ENCODE results near the gene TEPSIN. TPM values are rescaled to one million over a fixed set of nuclear protein-coding genes. Genes with fewer than 3 reads are reported as not detected.

TEPSIN gene
- total and polyA plus RNA-seq, 2 donors (not counting 1 experiment from before 2014, with no cell fraction given): 5.6 to 11.2 TPM

DNA sequence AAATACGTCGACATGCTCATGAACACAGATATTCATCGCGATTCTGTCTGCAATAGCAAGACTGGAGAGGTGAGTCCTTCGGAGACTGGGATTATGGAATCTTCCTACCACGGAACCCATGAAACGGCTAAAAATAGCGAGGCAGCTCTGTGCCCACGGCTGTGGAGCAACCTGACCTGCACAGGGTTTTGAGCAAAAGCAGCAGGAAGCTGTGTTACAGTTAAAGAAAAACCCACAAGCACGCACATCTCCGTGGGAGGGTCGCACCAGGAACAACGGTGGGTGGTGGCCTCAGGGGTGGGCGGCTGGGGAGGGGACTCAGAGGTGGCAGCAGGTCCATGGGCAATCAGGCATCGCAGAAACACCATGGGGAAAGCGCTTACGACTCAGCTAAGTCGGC, 31.4 kb upstream of the TEPSIN start:
- Histone ChIP-seq H4K20me1 (ENCODE audit: control insufficient read depth, extremely low read depth, insufficient read depth, low read length) (no peaks in the 10 kb centered on the region), H3K79me2 (ENCODE audit: control insufficient read depth, insufficient read depth, low read length) (no peaks in the 10 kb centered on the region), H2AFZ (ENCODE audit: low read length) (no peak overlapping the region), H3K4me3 (replicated peaks in 1 of 4; ENCODE audit: control extremely low read depth in 1 of 4, insufficient read depth in 1 of 4, low read depth in 3 of 4, low read length in 4 of 4) (no peak overlapping the region), H3K4me2 (ENCODE audit: extremely low read depth, insufficient read depth, low read length) (no peak overlapping the region), H3K4me1 (ENCODE audit: control insufficient read depth, extremely low read depth, insufficient read depth, low read length) (no peaks in the 10 kb centered on the region), H3K27ac (ENCODE audit: insufficient read depth, low read length) (no peak overlapping the region), H3K9ac (ENCODE audit: insufficient read depth, low read length) (no peak overlapping the region), H3K27me3 (ENCODE audit: control insufficient read depth, insufficient read depth, low read length) (no peaks in the 10 kb centered on the region), H3K36me3 (ENCODE audit: control insufficient read depth, insufficient read depth, low read length) (peaks cover 13% of the 10 kb centered on the region), H3K9me3 (ENCODE audit: control insufficient read depth, insufficient read depth, low read depth, low read length) (no peaks in the 10 kb centered on the region)
- no peak for DNase-seq (ENCODE audit: low read depth in 2 of 2)
- TF ChIP-seq, protein P1, sequence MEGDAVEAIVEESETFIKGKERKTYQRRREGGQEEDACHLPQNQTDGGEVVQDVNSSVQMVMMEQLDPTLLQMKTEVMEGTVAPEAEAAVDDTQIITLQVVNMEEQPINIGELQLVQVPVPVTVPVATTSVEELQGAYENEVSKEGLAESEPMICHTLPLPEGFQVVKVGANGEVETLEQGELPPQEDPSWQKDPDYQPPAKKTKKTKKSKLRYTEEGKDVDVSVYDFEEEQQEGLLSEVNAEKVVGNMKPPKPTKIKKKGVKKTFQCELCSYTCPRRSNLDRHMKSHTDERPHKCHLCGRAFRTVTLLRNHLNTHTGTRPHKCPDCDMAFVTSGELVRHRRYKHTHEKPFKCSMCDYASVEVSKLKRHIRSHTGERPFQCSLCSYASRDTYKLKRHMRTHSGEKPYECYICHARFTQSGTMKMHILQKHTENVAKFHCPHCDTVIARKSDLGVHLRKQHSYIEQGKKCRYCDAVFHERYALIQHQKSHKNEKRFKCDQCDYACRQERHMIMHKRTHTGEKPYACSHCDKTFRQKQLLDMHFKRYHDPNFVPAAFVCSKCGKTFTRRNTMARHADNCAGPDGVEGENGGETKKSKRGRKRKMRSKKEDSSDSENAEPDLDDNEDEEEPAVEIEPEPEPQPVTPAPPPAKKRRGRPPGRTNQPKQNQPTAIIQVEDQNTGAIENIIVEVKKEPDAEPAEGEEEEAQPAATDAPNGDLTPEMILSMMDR (conservative IDR thresholded peaks at IDR 0.05 in 1 of 2, IDR thresholded peaks at IDR 0.05 in 1 of 2; ENCODE audit: low read depth in 1 of 2, low read length in 2 of 2): no peak
- TF ChIP-seq EZH2 (IDR thresholded peaks at IDR 0.05; ENCODE audit: low read length, missing control alignments): no peak

DNA sequence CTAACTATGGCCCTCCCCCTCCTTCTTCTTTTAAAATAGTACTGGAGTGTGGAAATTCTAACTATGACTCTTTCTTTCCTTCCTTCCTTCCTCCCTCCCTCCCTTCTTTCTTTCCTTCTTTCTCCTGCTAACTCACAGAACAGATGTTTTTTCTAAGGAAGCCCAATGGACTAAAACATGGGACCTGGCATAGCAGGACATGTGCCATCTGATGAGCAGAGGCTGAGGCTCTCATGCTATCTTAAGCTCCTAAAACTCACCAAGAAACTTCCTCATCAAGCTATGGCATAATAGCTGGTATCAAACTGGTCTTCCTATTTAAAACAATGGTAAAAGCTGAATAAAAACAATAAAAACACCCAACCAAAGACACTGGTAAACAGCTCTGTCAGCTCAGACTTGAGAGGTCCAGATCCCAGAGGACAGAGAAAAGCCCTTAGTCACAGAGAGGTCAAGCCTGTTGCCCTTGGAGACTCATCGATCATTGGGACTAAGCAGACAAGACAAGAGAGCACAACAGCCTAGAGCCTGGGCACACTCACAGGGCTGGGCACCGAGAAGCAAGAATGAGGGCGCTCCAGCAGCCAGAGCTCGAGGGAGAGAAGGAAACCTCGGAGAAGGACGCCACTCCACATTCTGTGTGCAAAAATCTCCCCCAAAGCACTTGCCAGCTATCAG, 28.7 kb upstream of the TEPSIN start:
- no peaks in the 10 kb centered on the region for H3K9me3 ChIP-seq (ENCODE audit: control insufficient read depth, insufficient read depth, low read depth, low read length)
- TF ChIP-seq EZH2 (IDR thresholded peaks at IDR 0.05; ENCODE audit: low read length, missing control alignments): no peak
- TF ChIP-seq, protein P1 (conservative IDR thresholded peaks at IDR 0.05 in 1 of 2, IDR thresholded peaks at IDR 0.05 in 1 of 2; ENCODE audit: low read depth in 1 of 2, low read length in 2 of 2): no peak
- H2AFZ ChIP-seq (ENCODE audit: low read length): no peak overlapping the region
- no peak overlapping the region for H3K4me3 ChIP-seq (replicated peaks in 1 of 4; ENCODE audit: control extremely low read depth in 1 of 4, insufficient read depth in 1 of 4, low read depth in 3 of 4, low read length in 4 of 4)
- no peak overlapping the region for H3K9ac ChIP-seq (ENCODE audit: insufficient read depth, low read length)
- no peaks in the 10 kb centered on the region for H3K27me3 ChIP-seq (ENCODE audit: control insufficient read depth, insufficient read depth, low read length)
- H3K79me2 ChIP-seq (ENCODE audit: control insufficient read depth, insufficient read depth, low read length): no peaks in the 10 kb centered on the region
- peaks cover 14% of the 10 kb centered on the region for H3K36me3 ChIP-seq (ENCODE audit: control insufficient read depth, insufficient read depth, low read length)
- H3K27ac ChIP-seq (ENCODE audit: insufficient read depth, low read length): no peak overlapping the region
- H3K4me2 ChIP-seq (ENCODE audit: extremely low read depth, insufficient read depth, low read length): no peak overlapping the region
- DNase-seq (ENCODE audit: low read depth in 2 of 2): no peak
- H4K20me1 ChIP-seq (ENCODE audit: control insufficient read depth, extremely low read depth, insufficient read depth, low read length): no peaks in the 10 kb centered on the region
- no peaks in the 10 kb centered on the region for H3K4me1 ChIP-seq (ENCODE audit: control insufficient read depth, extremely low read depth, insufficient read depth, low read length)

DNA sequence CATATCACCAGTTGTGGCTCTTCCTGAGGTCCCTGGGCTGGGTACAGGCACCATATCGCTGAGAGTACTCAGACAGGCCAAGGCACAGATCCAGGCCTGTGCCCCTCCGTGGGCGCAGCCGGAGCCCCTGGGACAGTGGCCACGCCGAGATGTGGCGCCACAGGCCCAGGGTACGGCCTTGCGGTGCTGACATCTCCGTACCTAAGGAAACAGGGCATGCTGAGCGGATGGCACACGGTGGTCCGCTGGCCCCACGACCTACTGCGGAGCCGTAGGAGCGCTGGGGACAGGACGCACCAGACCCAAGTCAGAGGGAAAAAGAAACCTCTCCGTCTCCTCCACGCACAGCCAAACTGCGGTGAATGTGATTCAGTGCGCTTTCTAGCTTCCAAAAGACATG, 26.7 kb upstream of the TEPSIN start:
- Histone ChIP-seq H3K4me2 (ENCODE audit: extremely low read depth, insufficient read depth, low read length) (no peak overlapping the region), H2AFZ (ENCODE audit: low read length) (no peak overlapping the region), H3K4me3 (replicated peaks in 1 of 4; ENCODE audit: control extremely low read depth in 1 of 4, insufficient read depth in 1 of 4, low read depth in 3 of 4, low read length in 4 of 4) (no peak overlapping the region), H3K79me2 (ENCODE audit: control insufficient read depth, insufficient read depth, low read length) (no peaks in the 10 kb centered on the region), H3K9me3 (ENCODE audit: control insufficient read depth, insufficient read depth, low read depth, low read length) (no peaks in the 10 kb centered on the region), H3K36me3 (ENCODE audit: control insufficient read depth, insufficient read depth, low read length) (peaks cover 16% of the 10 kb centered on the region), H3K9ac (ENCODE audit: insufficient read depth, low read length) (no peak overlapping the region), H3K27me3 (ENCODE audit: control insufficient read depth, insufficient read depth, low read length) (no peaks in the 10 kb centered on the region), H3K4me1 (ENCODE audit: control insufficient read depth, extremely low read depth, insufficient read depth, low read length) (no peaks in the 10 kb centered on the region), H4K20me1 (ENCODE audit: control insufficient read depth, extremely low read depth, insufficient read depth, low read length) (no peaks in the 10 kb centered on the region), H3K27ac (ENCODE audit: insufficient read depth, low read length) (no peak overlapping the region)
- TF ChIP-seq, protein P1 (conservative IDR thresholded peaks at IDR 0.05 in 1 of 2, IDR thresholded peaks at IDR 0.05 in 1 of 2; ENCODE audit: low read depth in 1 of 2, low read length in 2 of 2): no peak
- TF ChIP-seq EZH2 (IDR thresholded peaks at IDR 0.05; ENCODE audit: low read length, missing control alignments): no peak
- DNase-seq (ENCODE audit: low read depth in 2 of 2): no peak

All from fibroblast of lung (primary cell).